Neural cell (in vitro differentiated cells): ENCODE data around the gene ARSJ. TPM values are rescaled to one million over a fixed set of nuclear protein-coding genes. Genes with fewer than 3 reads are reported as not detected.

Source experiments
- H2AFZ ChIP-seq: fragments of 200-600, 300-800 bp; sonication (generic), shearing (Covaris generic); 2 replicates; pipeline ENCODE4 v1.6.0; 2014; ENCODE audit warnings: low read depth, mild to moderate bottlenecking, antibody characterized with exemption, low read length, moderate library complexity
- H3F3A ChIP-seq: fragments of 200-600 bp; shearing (Covaris generic); 2 replicates; pipeline ENCODE4 v1.6.1; 2016; ENCODE audit warnings: mild to moderate bottlenecking, moderate library complexity, mixed read lengths, antibody characterized with exemption, low read length; ENCODE audit not compliant: insufficient read depth, poor library complexity, severe bottlenecking
- H3K27ac ChIP-seq: fragments of 200-600, 300-800 bp; sonication (generic), shearing (Covaris generic); 2 replicates; pipeline ENCODE4 v1.5.1; 2014; ENCODE audit warnings: mild to moderate bottlenecking, low read length, moderate library complexity
- H3K27me3 ChIP-seq: fragments of 300-800, 200-600 bp; sonication (generic), shearing (Covaris generic); 2 replicates; pipeline ENCODE4 v1.6.0; 2014; ENCODE audit warnings: mild to moderate bottlenecking, low read depth, low read length, moderate library complexity; ENCODE audit not compliant: insufficient read depth
- H3K36me3 ChIP-seq: fragments of 300-800, 200-600 bp; sonication (generic), shearing (Covaris generic); 2 replicates; pipeline ENCODE4 v1.5.1; 2014; ENCODE audit warnings: mild to moderate bottlenecking, antibody characterized with exemption, low read length, moderate library complexity; ENCODE audit not compliant: insufficient read depth
- H3K4me2 ChIP-seq: fragments of 300-800, 200-600 bp; sonication (generic), shearing (Covaris generic); 2 replicates; pipeline ENCODE4 v1.6.0; 2014; ENCODE audit warnings: mild to moderate bottlenecking, low read length
- H3K4me3 ChIP-seq: fragments of 300-800, 200-600 bp; sonication (generic), shearing (Covaris generic); 2 replicates; pipeline ENCODE4 v1.5.1; 2014; ENCODE audit warnings: mild to moderate bottlenecking, low read length, moderate library complexity
- H3K79me2 ChIP-seq: fragments of 200-600 bp; shearing (Covaris generic); replicated peaks from 2 replicates; pipeline ENCODE4 v1.6.0; 2014; ENCODE audit warnings: mild to moderate bottlenecking, low read length, moderate library complexity; ENCODE audit not compliant: insufficient read depth
- H3K9ac ChIP-seq: fragments of 300-800, 200-600 bp; sonication (generic), shearing (Covaris generic); 2 replicates; pipeline ENCODE4 v1.6.1; 2016; ENCODE audit warnings: mild to moderate bottlenecking, low read length, mixed read lengths
- H3K9me2 ChIP-seq: fragments of 200-600 bp; shearing (Covaris generic); 2 replicates; pipeline ENCODE4 v1.6.1; 2016; ENCODE audit warnings: mild to moderate bottlenecking, low read length, mixed read lengths; ENCODE audit not compliant: insufficient read depth
- H3K9me3 ChIP-seq: fragments of 200-600, 300-800 bp; sonication (generic), shearing (Covaris generic); 2 replicates; pipeline ENCODE4 v1.6.1; 2016; ENCODE audit warnings: mild to moderate bottlenecking, mixed run types, low read length, moderate library complexity, mixed read lengths
- H4K20me1 ChIP-seq: fragments of 200-600 bp; shearing (Covaris generic); 2 replicates; pipeline ENCODE4 v1.6.1; 2016; ENCODE audit warnings: mild to moderate bottlenecking, mixed run types; ENCODE audit not compliant: insufficient read depth
- CTCF ChIP-seq: fragments of 450-650 bp; IDR thresholded peaks from 2 replicates; pipeline ENCODE4 v1.5.1; 2014; ENCODE audit warnings: antibody characterized with exemption, mild to moderate bottlenecking, moderate library complexity; ENCODE audit not compliant: poor library complexity, severe bottlenecking
- EP300 ChIP-seq: fragments of 450-650 bp; conservative IDR thresholded peaks from 2 replicates; pipeline ENCODE4 v1.6.1; 2014; ENCODE audit warnings: antibody characterized with exemption, mild to moderate bottlenecking, moderate library complexity; ENCODE audit not compliant: poor library complexity, severe bottlenecking
- EZH2 ChIP-seq: fragments of 200-600, 300-800 bp; shearing (Covaris generic), sonication (generic); IDR thresholded peaks from 2 replicates; pipeline ENCODE4 v1.6.1; 2014; ENCODE audit warnings: antibody characterized with exemption, low read length, borderline replicate concordance, mild to moderate bottlenecking; ENCODE audit not compliant: insufficient read depth, poor library complexity, severe bottlenecking
- MXI1 ChIP-seq: fragments of 450-650 bp; conservative IDR thresholded peaks from 2 replicates; pipeline ENCODE4 v1.6.1; 2014; ENCODE audit warnings: antibody characterized with exemption, mild to moderate bottlenecking; ENCODE audit not compliant: poor library complexity, severe bottlenecking
- POLR2AphosphoS5 ChIP-seq: IDR thresholded peaks from 2 replicates; pipeline ENCODE4 v1.6.1; 2012
- RAD21 ChIP-seq: fragments of 450-650 bp; conservative IDR thresholded peaks from 2 replicates; pipeline ENCODE4 v1.6.1; 2014; ENCODE audit warnings: antibody characterized with exemption, mild to moderate bottlenecking, moderate library complexity
- REST ChIP-seq: IDR thresholded peaks from 2 replicates; pipeline ENCODE4 v1.6.1; 2012; ENCODE audit warnings: borderline replicate concordance
- SMC3 ChIP-seq: fragments of 450-650 bp; conservative IDR thresholded peaks from 2 replicates; pipeline ENCODE4 v1.6.1; 2014; ENCODE audit warnings: antibody characterized with exemption, mild to moderate bottlenecking, moderate library complexity; ENCODE audit not compliant: poor library complexity
- TAF1 ChIP-seq: IDR thresholded peaks from 2 replicates; pipeline ENCODE4 v1.6.1; 2012; ENCODE audit warnings: low read depth
- polyA plus RNA-seq: library from polyadenylated mRNA; depleted of rRNA; stranded (reverse); fragments of >200 nt; gene quantifications from 2 replicates; pipeline ENCODE4 v1.2.3, GENCODE V29; 2014

Gene ARSJ
- polyA plus RNA-seq, 1 donor from 2014 or later: 0.10 TPM

- TF ChIP-seq POLR2AphosphoS5 (no peak), REST (no peak), TAF1 (no peak), SMC3 (no peak), RAD21 (no peak), EZH2 (no peak), CTCF (no peak), EP300 (no peak)
- Histone ChIP-seq H3K4me2 (no peak overlapping the region), H3K9me3 (no peaks in the 10 kb centered on the region), H3K79me2 (no peaks in the 10 kb centered on the region), H3K9me2 (no peaks in the 10 kb centered on the region), H3F3A (no peaks in the 10 kb centered on the region), H3K27me3 (peaks cover 16% of the 10 kb centered on the region), H4K20me1 (no peaks in the 10 kb centered on the region), H3K36me3 (no peaks in the 10 kb centered on the region), H3K4me3 (no peak overlapping the region), H3K27ac (no peak overlapping the region), H3K9ac (no peak overlapping the region), H2AFZ (no peak overlapping the region)
Measured at GRCh38 chr4:113973345-113973744, 6.1 kb downstream of the ARSJ start.

DNA sequence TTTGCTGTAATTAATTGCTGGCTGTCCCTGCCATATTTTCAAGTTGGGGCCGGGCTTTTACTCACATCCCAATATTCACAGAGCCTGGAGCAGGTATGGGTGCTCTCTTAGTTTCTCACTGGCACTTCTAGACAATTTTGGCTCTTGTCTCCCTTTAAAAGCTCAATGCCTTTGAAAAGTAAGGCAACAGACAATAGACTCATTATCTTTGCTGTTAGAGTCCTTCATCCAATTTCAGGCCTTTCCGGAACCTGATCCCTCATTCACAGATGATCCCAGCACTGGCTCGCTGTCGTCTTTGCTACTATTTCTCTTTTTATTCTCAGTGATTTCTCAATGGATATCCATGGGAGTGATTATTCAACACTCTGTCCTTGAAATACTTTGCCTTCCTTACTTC is 6.7 kb downstream of the ARSJ start:
- TF ChIP-seq POLR2AphosphoS5 (no peak), TAF1 (no peak), REST (no peak), EP300 (no peak), EZH2 (no peak), RAD21 (no peak), SMC3 (no peak), MXI1 (no peak), CTCF (no peak)
- Histone ChIP-seq H3K4me3 (no peak overlapping the region), H3K9ac (no peak overlapping the region), H3F3A (no peaks in the 10 kb centered on the region), H2AFZ (no peak overlapping the region), H4K20me1 (no peaks in the 10 kb centered on the region), H3K79me2 (no peaks in the 10 kb centered on the region), H3K9me2 (no peaks in the 10 kb centered on the region), H3K4me2 (no peak overlapping the region), H3K27ac (no peak overlapping the region), H3K36me3 (no peaks in the 10 kb centered on the region), H3K27me3 (peaks cover 11% of the 10 kb centered on the region), H3K9me3 (no peaks in the 10 kb centered on the region)
